Stimulated activated CD8-positive, alpha-beta memory T cell treated with anti-CD3 and anti-CD28 coated beads, Interleukin-7, amount 100 ng/mL, for 4 hours (primary cell): ENCODE data around the gene H1-8.
"Not testable (repeated sequence)": the region's sequence is repeated elsewhere in the genome, so short reads cannot be mapped to it uniquely, and the experiment has no call there.

ENCODE experiments used
- DNase-seq, 2 donors: peaks; one replicate each; pipeline ENCODE4 v3.0.0-alpha.2; 2020; ENCODE audit warnings: low read depth in 2 of 2

H1-8 gene

DNA sequence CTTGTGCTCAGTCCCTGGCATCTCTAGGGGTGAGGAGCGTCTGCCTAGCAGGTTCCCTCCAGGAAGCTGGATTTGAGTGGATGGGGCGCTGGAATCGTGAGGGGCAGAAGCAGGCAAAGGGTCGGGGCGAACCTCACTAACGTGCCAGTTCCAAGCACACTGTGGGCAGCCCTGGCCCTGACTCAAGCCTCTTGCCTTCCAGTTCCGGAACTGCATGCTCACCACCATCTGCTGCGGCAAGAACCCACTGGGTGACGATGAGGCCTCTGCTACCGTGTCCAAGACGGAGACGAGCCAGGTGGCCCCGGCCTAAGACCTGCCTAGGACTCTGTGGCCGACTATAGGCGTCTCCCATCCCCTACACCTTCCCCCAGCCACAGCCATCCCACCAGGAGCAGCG is 9.6 kb upstream of the H1-8 start:
- no peak for DNase-seq

DNA sequence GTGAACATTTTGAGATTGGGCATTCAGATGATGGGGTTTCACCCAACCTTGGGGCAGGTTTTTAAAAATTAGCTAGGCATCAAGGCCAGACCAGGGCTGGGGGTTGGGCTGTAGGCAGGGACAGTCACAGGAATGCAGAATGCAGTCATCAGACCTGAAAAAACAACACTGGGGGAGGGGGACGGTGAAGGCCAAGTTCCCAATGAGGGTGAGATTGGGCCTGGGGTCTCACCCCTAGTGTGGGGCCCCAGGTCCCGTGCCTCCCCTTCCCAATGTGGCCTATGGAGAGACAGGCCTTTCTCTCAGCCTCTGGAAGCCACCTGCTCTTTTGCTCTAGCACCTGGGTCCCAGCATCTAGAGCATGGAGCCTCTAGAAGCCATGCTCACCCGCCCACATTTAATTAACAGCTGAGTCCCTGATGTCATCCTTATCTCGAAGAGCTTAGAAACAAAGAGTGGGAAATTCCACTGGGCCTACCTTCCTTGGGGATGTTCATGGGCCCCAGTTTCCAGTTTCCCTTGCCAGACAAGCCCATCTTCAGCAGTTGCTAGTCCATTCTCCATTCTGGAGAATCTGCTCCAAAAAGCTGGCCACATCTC is 8.4 kb upstream of the H1-8 start:
- DNase-seq: no peak

DNA sequence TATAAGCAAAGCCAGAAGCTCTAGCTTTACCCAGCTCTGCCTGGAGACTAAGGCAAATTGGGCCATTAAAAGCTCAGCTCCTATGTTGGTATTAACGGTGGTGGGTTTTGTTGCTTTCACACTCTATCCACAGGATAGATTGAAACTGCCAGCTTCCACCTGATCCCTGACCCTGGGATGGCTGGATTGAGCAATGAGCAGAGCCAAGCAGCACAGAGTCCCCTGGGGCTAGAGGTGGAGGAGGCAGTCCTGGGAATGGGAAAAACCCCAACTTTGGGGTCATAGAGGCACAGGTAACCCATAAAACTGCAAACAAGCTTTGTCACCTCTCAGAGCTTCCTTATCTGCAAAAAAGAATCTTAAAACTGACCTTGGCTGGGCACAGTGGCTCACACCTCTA is 7.9 kb upstream of the H1-8 start:
- no peak for DNase-seq

DNA sequence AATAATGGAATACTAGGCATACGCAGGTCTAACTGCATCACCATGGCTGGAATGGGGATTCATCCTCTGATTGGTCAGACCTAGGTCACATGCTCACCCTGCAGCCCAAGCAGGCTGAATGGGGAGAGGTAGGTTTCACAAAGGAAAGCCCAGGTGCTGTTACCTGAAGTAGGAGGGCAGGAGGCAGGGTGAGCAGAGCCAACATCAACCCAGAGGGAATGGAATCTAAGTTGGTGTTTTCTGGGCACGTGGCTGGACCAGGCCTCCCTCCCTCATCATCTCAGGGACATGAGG is 6.7 kb upstream of the H1-8 start:
- DNase-seq: no peak

DNA sequence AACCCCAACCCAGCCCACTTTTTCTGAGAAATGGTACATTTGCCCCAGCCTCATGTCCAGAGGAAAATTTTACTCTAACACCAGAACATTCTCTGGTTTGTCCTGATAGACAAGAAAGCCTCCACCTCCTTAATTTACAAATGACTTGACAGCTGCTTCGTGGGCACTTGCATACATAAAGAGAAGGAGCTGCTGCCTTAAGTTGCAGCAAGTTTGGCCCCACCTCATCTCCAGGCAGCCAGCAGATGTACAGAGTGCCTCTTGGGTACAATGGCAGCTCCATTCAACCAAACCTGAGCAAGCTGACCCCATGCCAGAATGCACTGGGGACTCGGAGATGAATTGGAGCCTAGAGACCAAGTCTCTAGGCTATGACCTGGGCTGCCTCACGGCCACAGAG is 6.2 kb upstream of the H1-8 start:
- no peak for DNase-seq

DNA sequence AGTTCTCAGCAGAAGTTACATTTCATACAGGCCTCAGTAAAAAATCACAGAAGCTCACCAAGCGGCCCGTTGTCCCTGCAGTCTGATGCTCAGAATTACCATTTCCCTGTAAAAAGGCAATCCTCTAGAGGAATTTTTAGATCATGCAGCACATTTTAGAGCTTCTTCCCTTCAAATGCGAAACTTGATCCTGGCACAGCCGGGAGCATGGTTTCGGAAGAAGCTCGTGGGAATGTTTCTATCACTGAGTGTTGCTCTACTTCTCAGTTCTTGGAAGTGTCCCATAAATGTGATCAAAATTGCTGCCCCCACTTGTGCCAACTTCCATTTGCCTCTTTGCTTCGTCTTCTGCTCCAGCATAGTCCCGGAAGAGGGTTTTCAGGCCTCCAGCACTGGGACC is 3.8 kb upstream of the H1-8 start:
- no peak for DNase-seq

DNA sequence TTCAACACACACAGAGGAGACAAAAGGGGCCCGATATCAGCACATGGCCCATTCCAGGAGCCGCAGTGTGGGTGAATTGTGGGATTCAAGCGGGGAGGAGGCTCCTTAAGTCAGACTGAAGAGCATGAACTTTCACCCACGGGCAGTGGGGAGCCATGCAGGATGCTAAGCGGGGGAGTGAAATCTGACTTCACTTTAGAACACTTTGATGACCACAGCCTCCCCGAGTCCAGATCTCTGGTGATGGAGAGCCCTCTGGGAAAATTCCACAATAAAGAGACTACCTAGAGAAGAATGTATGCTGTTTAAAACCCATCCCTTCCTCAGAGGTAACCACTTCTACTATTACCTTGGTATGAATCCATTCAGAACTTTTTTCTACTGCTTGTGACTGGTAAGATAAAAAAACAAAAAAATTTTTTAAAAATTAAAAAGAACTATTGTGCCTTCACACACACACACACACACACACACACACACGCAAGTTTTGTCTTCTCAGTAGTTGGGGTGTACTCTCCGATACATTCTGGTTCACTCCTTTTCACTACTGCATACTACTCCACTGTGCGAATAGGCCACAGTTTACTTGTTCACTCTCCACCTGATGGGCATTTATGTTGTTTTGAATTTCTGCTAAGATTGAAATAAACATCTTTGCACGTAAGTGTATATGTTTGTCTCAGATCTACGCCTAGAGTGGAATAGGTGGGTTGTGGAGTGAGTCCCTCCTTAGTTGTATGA is 2.0 kb upstream of the H1-8 start:
- DNase-seq: no peak

DNA sequence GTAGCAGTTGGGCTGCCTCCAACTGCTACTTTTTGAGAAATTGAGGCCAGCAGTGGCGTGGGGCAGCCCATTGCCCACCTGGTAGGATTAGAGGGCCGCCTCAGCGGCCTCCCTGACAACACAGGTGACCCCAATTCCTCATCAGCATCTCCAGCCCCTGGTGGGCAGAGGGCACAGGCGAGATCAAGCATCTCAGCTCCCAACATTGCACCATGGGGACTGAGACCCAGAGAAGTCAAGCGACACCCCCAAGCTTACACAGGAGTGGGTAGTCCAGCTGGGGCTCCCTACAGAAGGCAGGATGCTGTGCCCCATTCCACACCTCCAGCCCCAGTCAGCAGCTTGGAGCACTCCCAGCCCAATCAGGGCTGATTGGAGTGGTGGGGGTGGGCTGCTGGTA is 228 bp upstream of the H1-8 start:
- no peak for DNase-seq

DNA sequence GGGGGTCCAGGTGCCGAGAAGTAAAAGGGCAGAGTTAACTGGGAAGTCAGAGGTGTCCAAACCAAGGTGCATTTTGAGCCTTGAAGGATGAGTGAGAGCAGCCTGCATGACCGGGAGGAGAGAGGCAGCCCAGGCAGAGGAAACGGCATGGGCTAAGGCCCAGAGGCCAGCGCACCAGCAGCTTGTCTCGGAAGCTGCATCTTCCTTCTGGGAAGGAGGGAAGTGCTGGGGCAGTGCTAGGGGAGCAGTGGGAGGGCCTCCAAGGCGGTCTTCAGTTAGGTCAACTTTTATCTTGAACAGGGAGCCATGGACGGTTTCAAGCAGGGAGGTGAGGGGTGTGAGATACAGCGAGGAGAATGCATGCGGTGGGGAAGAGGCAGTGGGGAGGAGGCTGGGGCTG is 1.0 kb downstream of the H1-8 start:
- no peak for DNase-seq

DNA sequence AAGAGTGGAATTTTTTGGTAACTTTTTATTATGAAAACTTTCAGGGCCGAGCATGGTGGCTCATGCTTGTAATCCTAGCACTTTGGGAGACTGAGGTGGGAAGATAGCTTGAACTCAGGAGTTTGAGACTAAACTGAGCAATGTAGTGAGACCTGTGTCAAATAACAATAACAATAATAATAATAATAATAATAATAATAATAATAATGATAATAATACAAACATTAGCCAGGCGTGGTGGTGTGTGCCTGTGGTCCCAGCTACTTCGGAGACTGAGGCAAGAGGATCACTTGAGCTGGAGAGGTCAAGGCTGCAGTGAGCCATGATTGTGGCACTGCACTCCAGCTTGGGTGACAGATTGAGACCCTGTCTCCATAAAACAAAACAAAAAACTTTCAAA is 3.0 kb downstream of the H1-8 start:
- not testable (repeated sequence) for DNase-seq

DNA sequence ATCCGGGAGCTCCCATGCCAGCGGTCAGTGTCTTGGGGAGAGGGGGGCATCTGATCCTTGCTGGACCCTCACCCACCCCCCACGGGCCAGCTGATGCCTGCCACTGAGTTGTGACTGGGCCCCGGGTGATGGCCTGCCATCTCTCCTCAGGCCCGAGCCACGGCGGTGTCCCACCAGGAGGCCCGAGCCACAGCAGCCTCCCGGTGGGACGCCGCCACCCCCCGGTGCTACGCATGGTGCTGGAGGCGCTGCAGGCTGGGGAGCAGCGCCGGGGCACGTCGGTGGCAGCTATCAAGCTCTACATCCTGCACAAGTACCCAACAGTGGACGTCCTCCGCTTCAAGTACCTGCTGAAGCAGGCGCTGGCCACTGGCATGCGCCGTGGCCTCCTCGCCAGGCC is 4.3 kb downstream of the H1-8 start:
- DNase-seq: no peak

DNA sequence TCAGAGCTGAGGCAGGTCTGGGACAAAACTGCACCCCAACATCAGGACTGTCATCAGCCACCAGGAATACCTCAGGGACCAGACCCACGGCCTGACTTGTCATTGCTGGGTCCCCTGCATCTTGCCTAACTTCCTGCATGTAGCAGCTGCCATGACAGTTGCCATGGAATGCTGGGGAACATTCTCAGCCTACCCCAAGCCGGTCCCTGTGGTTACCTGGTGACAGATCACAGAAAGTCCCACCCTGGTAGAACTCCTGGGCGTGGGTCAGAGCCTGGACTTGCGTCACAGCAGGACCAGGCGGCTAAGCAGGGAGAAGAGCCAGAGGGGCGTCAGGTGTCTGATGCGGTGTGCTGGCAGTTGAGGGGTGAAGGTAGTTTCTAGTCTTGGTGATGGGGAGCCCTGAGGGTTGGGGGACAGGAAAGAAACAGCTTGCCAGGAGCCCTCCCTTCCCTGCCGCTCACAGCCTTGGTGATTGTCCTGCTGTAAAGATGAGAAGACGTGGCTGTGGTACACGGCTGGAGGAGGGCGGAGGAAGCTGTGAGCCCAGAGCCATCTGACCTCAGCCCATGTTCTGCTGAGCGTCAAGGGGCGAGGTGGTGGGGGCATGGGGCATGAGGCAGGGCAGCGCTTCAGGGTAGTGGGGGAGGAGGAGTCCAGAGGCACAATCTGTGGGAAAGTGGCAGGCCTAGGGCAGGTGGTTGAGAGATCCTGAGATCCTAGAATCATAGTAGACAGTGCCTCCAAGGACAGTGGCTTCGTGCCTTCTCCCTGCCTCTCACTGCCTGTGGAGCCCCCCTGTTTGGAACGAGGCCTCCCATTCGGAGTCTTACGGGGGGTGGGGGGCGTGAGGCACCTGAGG is 5.4 kb downstream of the H1-8 start:
- DNase-seq: no peak

DNA sequence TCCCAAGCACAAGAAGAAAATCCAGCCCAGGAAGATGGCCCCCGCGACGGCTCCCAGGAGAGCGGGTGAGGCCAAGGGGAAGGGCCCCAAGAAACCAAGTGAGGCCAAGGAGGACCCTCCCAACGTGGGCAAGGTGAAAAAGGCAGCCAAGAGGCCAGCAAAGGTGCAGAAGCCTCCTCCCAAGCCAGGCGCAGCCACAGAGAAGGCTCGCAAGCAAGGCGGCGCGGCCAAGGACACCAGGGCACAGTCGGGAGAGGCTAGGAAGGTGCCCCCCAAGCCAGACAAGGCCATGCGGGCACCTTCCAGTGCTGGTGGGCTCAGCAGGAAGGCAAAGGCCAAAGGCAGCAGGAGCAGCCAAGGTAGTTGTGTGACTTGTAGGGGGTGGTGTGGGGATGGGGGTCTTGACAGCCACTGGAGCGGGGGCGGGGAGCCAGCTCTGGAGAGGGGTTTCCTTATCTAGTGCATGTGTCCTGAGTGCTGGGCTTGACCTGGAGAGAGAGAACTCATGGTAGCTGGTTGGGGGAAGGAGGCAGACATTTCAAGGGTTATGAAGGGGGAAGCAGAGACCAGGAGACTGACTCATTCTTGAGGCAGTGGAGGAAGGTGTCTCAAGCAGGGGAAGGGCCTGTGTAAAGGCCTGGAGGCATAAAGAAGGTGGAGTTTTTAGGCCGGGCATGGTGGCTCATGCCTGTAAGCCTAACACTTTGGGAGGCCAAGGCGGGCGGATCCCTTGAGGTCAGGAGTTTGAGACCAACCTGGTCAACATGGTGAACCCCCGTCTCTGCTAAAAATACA is 6.2 kb downstream of the H1-8 start:
- no peak for DNase-seq

DNA sequence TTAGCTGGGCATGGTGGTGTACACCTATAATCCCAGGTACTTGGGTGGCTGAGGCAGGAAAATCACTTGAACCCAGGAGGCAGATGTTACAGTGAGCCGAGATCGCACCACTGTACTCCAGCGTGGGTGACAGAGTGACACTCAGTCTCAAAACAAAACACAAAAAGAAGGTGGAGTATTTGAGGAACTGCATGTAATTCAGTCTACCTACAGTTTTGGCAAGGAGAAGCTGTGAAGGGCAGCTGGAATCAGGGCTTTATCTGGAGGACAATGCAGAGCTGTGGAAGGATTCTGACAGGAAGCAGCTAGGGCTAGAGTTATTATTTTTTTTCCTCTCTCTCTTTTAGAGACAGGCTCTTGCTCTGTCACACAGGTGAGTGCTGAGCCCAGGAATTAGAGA is 6.8 kb downstream of the H1-8 start:
- no peak for DNase-seq

DNA sequence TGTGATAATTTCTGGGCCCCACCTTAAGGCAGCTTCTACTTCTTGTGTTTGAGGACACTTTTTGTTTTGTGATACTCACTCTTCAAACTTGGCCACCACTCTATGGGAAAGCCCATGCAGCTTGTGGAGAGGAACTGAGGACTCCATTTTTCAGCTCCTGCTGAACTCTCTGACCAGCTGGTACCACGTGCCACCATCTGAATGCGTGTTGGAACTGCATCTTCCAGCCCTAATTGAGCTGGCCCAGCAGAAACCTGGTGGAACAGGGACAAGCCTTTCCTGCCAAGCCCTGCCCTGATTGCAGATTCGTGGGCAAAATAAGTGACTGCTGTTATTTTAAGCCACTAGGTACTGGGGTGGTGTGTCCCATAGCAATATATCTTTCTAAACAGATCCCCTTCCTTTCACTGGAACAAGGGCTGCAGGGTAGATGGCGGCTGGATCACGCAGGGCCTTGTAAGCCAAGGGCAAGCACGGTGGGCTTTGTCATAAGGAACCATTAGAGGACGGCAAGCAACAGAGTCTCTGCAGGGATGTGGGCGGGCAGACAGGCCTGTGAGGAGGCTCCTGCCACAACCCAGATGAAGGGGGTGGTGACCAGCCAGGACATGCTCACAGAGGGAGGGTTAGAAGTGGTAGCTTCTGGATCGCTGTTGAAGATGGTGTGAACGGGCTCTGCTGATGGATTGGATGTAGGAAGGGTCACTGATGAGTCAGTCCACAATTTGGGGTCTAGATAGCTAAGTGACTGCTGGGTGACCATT is 9.5 kb downstream of the H1-8 start:
- no peak for DNase-seq

DNA sequence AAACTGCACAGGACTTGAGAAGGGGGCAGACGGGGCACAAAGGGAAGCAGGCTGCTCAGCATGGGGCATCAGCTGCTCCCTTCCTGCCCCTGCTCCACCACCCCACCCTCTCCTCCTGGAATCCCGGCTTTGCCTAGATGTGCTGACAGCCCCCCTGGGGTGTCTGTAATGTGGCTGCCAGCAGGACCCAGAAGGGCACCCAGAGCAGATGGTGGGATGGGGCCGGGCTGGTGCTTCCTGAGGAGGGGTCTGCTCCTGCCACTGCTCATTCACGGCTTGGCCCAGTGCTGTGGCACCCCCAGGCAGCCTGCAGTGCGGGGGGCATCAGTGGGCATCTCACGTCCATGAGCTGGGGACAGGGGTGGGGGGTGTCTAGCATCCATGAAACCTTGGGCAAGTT is 10.2 kb downstream of the H1-8 start:
- DNase-seq: no peak

DNA sequence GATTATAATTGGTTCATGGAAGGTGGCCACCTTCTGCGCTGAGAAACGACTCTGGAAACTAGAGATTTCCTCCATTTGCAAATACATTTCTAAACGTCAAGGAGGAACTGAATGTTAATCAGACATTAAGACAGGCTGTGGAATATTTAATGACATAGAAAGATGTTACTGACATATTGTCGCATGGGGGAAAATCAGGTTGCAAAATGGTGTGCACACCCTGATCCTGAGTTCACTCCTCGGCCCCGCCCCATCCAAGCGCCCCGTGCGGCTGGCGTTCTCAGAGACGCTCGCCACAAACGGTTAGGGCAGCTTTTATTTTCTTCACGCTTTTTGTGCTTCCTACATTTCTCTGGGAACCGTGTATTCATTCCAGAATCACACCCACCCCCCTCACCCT is 10.7 kb downstream of the H1-8 start:
- no peak for DNase-seq

DNA sequence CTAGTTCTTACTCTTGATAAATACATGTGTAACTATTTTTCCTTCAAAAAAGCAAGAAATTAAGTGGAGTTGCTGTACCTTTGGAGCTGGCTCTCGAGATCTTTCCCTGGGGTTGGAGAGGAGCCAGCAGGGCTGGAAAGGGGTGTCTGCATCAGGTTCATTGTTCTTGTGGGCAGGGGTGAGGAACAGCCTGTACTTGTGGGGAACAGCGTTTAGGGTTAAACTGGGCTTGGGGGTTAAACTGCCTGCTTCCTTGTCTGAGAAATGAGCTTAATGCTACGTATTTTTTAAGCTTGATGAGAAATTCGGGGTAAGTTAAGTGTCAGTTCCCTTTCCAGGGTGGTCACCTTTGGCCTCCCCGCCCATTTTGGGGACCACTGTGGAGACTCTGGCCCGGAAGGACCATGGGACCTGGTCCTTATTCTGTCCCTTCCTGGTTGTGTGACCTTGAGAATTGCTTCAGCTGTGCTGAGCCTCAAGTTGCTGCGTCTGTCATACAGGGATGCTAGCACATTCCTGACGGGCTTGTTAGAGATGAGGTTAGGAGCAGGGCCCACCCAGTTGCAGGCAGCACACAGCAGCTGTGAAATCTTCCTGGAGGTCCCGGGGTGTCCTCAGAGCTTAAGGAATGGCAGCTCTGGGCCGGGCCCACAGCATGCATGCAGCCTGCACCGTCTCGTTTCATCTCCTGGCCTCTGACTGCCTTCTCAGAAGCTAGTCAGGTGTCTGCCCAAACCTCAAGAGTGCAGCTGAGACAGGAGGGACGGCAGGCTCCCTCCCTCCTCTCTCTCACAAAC is 11.6 kb downstream of the H1-8 start:
- no peak for DNase-seq

DNA sequence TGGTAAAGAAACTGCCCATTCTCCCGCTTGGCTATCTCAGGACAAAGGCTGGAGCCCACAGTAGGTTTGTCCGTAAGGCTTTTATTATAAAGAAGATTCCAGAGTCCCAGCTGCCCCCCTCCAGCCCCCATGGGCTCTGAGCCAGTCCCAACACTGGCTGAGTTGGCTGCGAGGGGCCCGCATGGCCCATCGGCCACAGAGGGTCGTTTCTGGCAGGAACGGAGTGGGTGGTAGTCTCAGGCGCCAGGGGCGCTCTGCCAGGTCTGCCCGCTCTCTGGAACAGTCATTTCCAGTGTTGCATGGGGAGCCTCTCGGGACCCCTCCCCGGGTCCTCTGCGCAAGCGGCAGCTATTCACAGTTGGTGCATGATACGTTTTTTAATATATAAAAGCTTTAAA is 12.2 kb downstream of the H1-8 start:
- DNase-seq: no peak

DNA sequence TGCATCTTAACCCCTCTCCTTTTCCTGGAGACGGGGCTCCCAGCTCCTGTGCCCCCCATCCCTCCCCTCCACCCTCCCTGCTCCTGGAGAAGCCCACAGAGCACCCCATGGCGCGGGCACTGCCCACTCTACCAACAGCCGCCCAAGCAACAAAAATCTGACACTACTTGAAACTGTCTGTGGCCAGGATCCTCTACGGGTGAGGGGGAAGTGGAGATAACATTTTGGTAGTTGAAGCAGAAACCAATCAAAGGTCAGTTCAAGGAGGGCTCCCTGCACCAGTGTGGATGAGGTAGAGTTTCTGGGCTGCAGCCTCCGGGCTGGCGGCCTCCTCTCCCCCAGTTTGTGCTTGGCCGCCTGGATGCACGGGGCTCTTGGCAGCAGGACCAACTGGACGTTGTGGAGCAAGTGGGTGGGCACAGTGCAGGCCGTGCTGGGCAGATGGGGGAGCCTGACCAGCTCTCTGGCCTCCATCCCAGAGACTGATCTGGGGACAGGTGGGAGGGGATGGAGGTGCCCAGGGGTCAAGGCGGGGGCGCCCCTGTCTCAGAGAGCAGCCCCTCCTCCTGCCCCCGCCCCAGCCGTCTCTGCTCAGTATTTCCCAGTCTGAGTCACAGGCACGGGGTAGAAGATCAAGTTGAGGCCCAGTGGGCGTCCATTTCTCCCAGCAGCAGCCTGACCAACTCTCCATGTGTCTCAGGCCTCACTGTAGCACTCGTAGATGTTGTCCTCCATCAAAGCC is 12.8 kb downstream of the H1-8 start:
- no peak for DNase-seq
